ENCODE data around the gene INO80C. TPM values are rescaled to one million over a fixed set of nuclear protein-coding genes. Genes with fewer than 3 reads are reported as not detected.

The INO80C gene
- total RNA-seq: 10 to 100 TPM in 3 of 4 donors, 1 to 10 TPM in 1; 10.0 to 19.8 (median 15.2) TPM

- peak; percentile 91 to 98 for DNase-seq (ENCODE audit: low spot score in 2 of 2)
- peak within 1 kb of the TSS; percentile 45 for H3K4me3 ChIP-seq (ENCODE audit: low read depth, poor library complexity, severe bottlenecking)
- intact Hi-C loops (cut with DNase I; ENCODE audit: low total_unique reads): no loop called here
- 0 to 1% methylated on average over 60 to 61 of the region's 61 CpGs for WGBS, 2 donors
- TF ChIP-seq CTCF (IDR thresholded peaks at IDR 0.05) (no peak), POLR2A (IDR thresholded peaks at IDR 0.05) (peak in 1 of 2 donors; percentile 36)
Measured at GRCh38 chr18:35497370-35498197, at the start of gene INO80C. TSS of gene INO80C (minus strand) at chr18:35497960. CDS start at chr18:35497874, 86 bp downstream.

DNA sequence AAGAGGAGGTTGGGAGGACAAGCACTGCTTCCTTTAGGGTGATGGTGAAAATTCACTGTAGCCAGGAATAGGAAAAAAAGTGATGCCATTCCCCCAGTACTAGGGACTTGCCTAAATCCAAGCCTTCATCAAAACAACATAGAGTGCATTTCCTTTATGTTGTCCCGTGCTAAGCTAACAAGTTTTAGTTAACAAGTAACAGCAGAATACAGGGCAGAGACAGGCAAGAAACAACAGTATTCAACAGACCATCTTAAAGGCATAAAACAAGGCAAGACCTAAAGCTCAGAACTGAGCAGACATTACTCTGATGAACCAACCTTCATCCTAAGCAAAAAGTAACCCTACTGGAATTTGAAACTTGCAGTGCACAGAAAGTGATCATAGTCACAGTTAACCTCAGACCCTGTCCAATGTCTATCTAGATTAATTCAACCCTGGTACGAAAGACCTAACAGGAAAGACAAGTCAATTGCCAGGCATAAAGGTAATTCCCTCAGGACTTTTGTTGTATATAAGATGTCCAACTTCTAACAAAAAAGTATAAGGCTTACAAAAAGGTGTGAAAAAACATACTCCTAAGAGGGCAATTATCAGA is 49.3 kb upstream of the INO80C start:
- DNase-seq (ENCODE audit: low spot score in 2 of 2): no peak
- WGBS, 2 donors: 75 to 85% methylated on average over 2 of the region's 2 CpGs
- no peak for TF ChIP-seq POLR2A (IDR thresholded peaks at IDR 0.05)
- no peak for TF ChIP-seq CTCF (IDR thresholded peaks at IDR 0.05)
- H3K4me3 ChIP-seq (ENCODE audit: low read depth, poor library complexity, severe bottlenecking): no peak overlapping the region
- intact Hi-C loops (cut with DNase I; ENCODE audit: low total_unique reads): no loop called here

GRCh38 chr18:35542356-35542755 is 44.6 kb upstream of the INO80C start:
- no peak overlapping the region for H3K4me3 ChIP-seq (ENCODE audit: low read depth, poor library complexity, severe bottlenecking)
- DNase-seq (ENCODE audit: low spot score in 2 of 2): no peak
- intact Hi-C loops (cut with DNase I; ENCODE audit: low total_unique reads): no loop called here
- TF ChIP-seq CTCF (IDR thresholded peaks at IDR 0.05): no peak
- TF ChIP-seq POLR2A (IDR thresholded peaks at IDR 0.05): no peak

DNA sequence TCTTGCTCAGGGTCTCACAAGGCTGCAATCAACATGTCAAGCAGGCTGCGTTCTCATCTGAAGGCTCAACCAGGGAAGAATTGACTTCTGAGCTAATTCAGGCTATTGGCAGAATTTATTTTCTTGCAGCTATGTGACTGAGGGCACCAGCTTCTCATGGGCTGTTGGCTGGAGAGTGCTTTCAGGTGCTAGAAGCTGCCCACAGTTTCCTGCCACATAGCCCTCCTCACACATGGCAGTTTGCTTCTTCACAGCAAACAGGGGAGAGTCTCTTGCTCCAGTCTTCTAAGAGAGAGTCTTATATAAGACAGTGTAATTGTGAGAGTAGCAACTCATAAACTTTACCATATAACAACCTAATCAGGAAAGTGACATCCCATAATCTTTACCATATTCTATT is 37.5 kb upstream of the INO80C start:
- intact Hi-C loops (cut with DNase I; ENCODE audit: low total_unique reads): no loop called here
- H3K4me3 ChIP-seq (ENCODE audit: low read depth, poor library complexity, severe bottlenecking): no peak overlapping the region
- TF ChIP-seq POLR2A (IDR thresholded peaks at IDR 0.05) (no peak), CTCF (IDR thresholded peaks at IDR 0.05) (no peak)
- DNase-seq (ENCODE audit: low spot score in 2 of 2): no peak
- WGBS, 2 donors: 93 to 96% methylated on average over 1 of the region's 1 CpG

DNA sequence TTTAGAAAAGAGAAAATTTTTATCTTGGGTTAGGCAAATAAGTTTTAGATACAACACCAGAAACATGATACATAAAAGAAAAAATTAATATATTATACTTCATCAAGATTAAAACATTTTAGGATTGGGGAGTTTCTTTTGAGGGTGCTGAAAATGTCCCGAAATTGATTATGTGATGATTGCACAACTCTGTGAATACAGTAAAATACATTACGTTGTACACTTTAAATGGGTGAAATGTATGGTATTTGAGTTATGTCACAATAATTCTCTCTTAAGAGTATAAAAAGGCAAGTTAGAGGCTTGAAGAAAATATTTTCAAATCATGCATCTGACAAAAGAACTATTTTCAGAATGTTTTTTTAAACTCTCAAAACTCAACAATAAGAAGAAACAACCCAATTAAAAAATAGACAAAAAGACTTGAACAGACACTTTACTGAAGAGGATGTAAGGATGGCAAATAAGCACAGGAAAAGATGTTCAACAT is 36.2 kb upstream of the INO80C start:
- TF ChIP-seq POLR2A (IDR thresholded peaks at IDR 0.05) (no peak), CTCF (IDR thresholded peaks at IDR 0.05) (no peak)
- intact Hi-C loops (cut with DNase I; ENCODE audit: low total_unique reads): no loop called here
- no peak for DNase-seq (ENCODE audit: low spot score in 2 of 2)
- 68 to 81% methylated on average over 2 of the region's 2 CpGs for WGBS, 2 donors
- no peak overlapping the region for H3K4me3 ChIP-seq (ENCODE audit: low read depth, poor library complexity, severe bottlenecking)

Measured in lower leg skin (tissue), 4 donors.